ENCODE measurements around the gene SMIM11.

SMIM11 gene

DNA sequence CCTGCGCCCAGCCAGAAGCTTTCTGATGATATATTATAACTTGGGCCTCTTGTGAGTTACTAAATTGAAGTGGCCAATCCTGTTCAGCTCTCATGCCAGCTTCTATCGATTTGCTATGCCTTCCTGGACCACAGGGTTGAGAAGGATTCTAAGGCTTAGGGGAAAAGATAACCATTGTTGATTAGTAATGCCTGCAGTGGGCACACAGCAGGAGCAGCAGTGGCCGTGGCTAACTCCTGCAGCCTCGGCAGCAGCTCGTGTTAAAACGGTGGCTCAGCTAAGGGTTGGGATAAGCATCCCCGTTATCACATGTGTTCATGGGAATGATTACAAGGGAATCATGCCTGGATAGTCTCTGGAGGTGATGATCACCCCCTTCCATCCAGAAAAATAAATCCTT, 32.0 kb upstream of the SMIM11 start:
- Histone ChIP-seq H3K18ac (ENCODE audit: low read depth in 1 of 2, low read length in 2 of 2) (no peak overlapping the region), H3K23ac (ENCODE audit: low read length in 2 of 2) (no peak overlapping the region), H2BK120ac (ENCODE audit: low read depth, low read length) (no peak overlapping the region), H3K27me3 (ENCODE audit: control insufficient read depth in 1 of 2, insufficient read depth in 1 of 2, low read length in 2 of 2) (no peaks in the 10 kb centered on the region), H3K4me2 (ENCODE audit: low read length, poor library complexity, severe bottlenecking) (no peak overlapping the region), H2BK12ac (ENCODE audit: low read length in 2 of 2) (no peak overlapping the region), H3K4me3 (ENCODE audit: insufficient read depth in 1 of 2, low read depth in 1 of 2, low read length in 2 of 2) (no peak overlapping the region), H3K4ac (ENCODE audit: low read depth in 1 of 2, low read length in 2 of 2) (no peak overlapping the region), H4K8ac (ENCODE audit: low read length) (no peak overlapping the region), H2BK5ac (ENCODE audit: low read depth, low read length, poor library complexity, severe bottlenecking) (no peak overlapping the region), H2AK5ac (ENCODE audit: low read length, severe bottlenecking) (no peak overlapping the region), H4K91ac (ENCODE audit: low read length) (no peak overlapping the region), H2AFZ (ENCODE audit: low read depth, low read length) (no peak overlapping the region), H3K79me1 (replicated peaks; ENCODE audit: low read length, poor library complexity, severe bottlenecking) (no peaks in the 10 kb centered on the region), H2BK15ac (ENCODE audit: low read depth, poor library complexity, severe bottlenecking) (no peak overlapping the region), H3K9ac (ENCODE audit: low read length) (no peak overlapping the region), H3K9me3 (ENCODE audit: control insufficient read depth, low read length) (no peaks in the 10 kb centered on the region), H3K14ac (ENCODE audit: low read length in 2 of 2) (no peak overlapping the region), H3K36me3 (ENCODE audit: control insufficient read depth in 1 of 2, insufficient read depth in 2 of 2, low read depth in 1 of 2, low read length in 2 of 2) (no peaks in the 10 kb centered on the region), H3K4me1 (ENCODE audit: control insufficient read depth, insufficient read depth, low read depth, low read length) (peaks cover 18% of the 10 kb centered on the region), H3K27ac (ENCODE audit: low read length, poor library complexity, severe bottlenecking) (no peak overlapping the region)
- WGBS = 86% methylated on average over 6 of the region's 7 CpGs
- DNase-seq = no peak

DNA sequence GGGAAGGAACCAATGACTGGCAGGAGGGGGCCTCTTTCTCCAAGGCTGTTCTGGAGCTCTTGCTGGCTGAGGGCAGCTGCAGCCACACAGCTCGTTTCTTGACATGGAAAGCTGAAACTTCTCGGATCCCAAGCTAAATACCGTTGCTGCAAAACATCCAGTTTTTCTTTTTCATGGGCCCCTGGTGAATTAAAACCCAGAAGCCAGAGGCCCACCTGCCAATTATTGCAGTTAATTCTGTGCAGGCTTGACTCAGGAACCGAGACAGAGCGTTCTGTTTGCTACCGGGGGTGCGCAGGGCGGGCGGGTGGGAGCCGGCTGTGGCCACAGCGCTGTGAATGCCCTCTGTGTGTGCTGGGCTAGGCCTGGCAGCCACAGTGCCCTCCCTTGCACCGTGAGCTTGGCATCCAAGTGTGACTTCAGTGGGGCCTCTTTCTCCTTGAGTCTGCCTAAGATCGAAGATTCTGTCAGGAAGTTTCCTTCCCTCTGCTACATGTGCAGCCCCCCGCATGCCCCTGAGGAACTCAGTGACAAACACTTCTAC, 31.4 kb upstream of the SMIM11 start:
- H3K9ac ChIP-seq (ENCODE audit: low read length) = no peak overlapping the region
- H3K36me3 ChIP-seq (ENCODE audit: control insufficient read depth in 1 of 2, insufficient read depth in 2 of 2, low read depth in 1 of 2, low read length in 2 of 2) = no peaks in the 10 kb centered on the region
- no peak overlapping the region for H3K4me3 ChIP-seq (ENCODE audit: insufficient read depth in 1 of 2, low read depth in 1 of 2, low read length in 2 of 2)
- no peak overlapping the region for H2BK5ac ChIP-seq (ENCODE audit: low read depth, low read length, poor library complexity, severe bottlenecking)
- H3K27me3 ChIP-seq (ENCODE audit: control insufficient read depth in 1 of 2, insufficient read depth in 1 of 2, low read length in 2 of 2) = no peaks in the 10 kb centered on the region
- no peak overlapping the region for H2BK12ac ChIP-seq (ENCODE audit: low read length in 2 of 2)
- no peak overlapping the region for H2AK5ac ChIP-seq (ENCODE audit: low read length, severe bottlenecking)
- WGBS = 84% methylated on average over 14 of the region's 14 CpGs
- no peak overlapping the region for H2BK15ac ChIP-seq (ENCODE audit: low read depth, poor library complexity, severe bottlenecking)
- H4K91ac ChIP-seq (ENCODE audit: low read length) = no peak overlapping the region
- no peaks in the 10 kb centered on the region for H3K9me3 ChIP-seq (ENCODE audit: control insufficient read depth, low read length)
- no peak overlapping the region for H3K18ac ChIP-seq (ENCODE audit: low read depth in 1 of 2, low read length in 2 of 2)
- H4K8ac ChIP-seq (ENCODE audit: low read length) = no peak overlapping the region
- no peak overlapping the region for H2BK120ac ChIP-seq (ENCODE audit: low read depth, low read length)
- H2AFZ ChIP-seq (ENCODE audit: low read depth, low read length) = no peak overlapping the region
- H3K79me1 ChIP-seq (replicated peaks; ENCODE audit: low read length, poor library complexity, severe bottlenecking) = no peaks in the 10 kb centered on the region
- H3K27ac ChIP-seq (ENCODE audit: low read length, poor library complexity, severe bottlenecking) = no peak overlapping the region
- H3K14ac ChIP-seq (ENCODE audit: low read length in 2 of 2) = no peak overlapping the region
- H3K4ac ChIP-seq (ENCODE audit: low read depth in 1 of 2, low read length in 2 of 2) = no peak overlapping the region
- no peak overlapping the region for H3K4me2 ChIP-seq (ENCODE audit: low read length, poor library complexity, severe bottlenecking)
- DNase-seq = no peak
- no peak overlapping the region for H3K23ac ChIP-seq (ENCODE audit: low read length in 2 of 2)
- peaks cover 18% of the 10 kb centered on the region for H3K4me1 ChIP-seq (ENCODE audit: control insufficient read depth, insufficient read depth, low read depth, low read length)

DNA sequence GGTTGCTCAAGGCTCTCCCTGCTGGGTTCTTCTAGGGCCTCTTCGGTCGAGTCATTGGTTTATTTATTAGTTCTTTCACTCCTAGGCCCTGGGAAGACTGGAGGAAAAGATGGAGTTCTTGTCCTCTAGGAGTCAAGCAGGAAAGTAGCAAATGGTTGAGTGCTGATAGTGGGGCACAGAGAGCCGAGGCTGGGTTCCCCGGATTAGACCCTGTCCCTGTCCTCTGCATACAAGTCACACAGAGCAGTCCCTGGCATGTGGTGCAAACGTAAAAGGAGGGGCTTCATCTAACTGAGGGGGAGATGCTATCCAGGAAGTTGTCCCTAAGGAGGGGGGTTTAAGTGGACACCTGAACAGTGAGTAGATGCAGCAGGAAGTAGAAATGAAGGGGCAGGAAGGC, 30.7 kb upstream of the SMIM11 start:
- 77% methylated on average over 5 of the region's 5 CpGs for WGBS

DNA sequence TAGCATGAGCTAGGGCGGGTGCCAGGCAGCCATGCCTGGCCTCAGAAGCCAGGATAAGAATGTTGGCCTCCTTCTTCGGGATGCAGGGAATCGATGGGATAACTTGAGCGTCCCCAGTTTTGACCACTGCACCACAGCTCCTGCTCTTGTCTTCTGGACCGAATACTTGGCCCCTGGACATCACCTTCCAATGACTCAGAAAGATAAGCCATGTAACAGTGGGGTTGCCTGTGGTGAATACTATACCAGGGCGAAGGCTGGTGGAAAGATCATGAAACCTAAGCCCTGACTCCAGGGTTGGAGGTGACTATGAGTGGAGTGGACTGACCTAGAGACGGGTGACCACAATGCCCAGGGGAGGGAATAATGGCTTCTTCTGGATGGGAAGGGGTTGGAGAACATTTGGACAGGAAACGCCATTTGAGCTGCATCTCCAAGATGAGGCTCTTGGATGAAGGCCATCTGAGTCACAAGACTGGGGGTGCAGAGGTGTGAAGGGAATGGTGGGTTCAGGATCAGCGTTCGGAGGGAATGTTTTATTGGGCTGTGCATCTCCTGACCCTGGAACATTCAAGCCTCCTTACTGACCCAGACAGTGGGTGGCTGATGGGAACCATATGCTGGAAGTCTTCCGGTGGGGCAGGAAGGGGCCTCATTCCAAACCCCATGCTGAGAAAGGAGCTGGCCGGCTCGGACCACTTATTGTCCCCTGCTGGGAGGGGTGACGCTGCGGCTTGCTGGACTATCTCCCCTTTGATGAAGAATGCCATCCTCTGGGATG, 30.0 kb upstream of the SMIM11 start:
- Histone ChIP-seq H3K4ac (ENCODE audit: low read depth in 1 of 2, low read length in 2 of 2) (peak overlapping the region; percentile 54 to 55), H3K4me2 (ENCODE audit: low read length, poor library complexity, severe bottlenecking) (peak overlapping the region; percentile 46), H3K14ac (ENCODE audit: low read length in 2 of 2) (no peak overlapping the region), H2AK5ac (ENCODE audit: low read length, severe bottlenecking) (peak overlapping the region; percentile 33), H3K27me3 (ENCODE audit: control insufficient read depth in 1 of 2, insufficient read depth in 1 of 2, low read length in 2 of 2) (no peaks in the 10 kb centered on the region), H2BK12ac (ENCODE audit: low read length in 2 of 2) (peak overlapping the region; percentile 86 to 92), H2BK15ac (ENCODE audit: low read depth, poor library complexity, severe bottlenecking) (peak overlapping the region; percentile 89), H3K9me3 (ENCODE audit: control insufficient read depth, low read length) (no peaks in the 10 kb centered on the region), H2AFZ (ENCODE audit: low read depth, low read length) (no peak overlapping the region), H3K79me1 (replicated peaks; ENCODE audit: low read length, poor library complexity, severe bottlenecking) (no peaks in the 10 kb centered on the region), H4K91ac (ENCODE audit: low read length) (peak overlapping the region; percentile 97), H3K36me3 (ENCODE audit: control insufficient read depth in 1 of 2, insufficient read depth in 2 of 2, low read depth in 1 of 2, low read length in 2 of 2) (no peaks in the 10 kb centered on the region), H4K8ac (ENCODE audit: low read length) (peak overlapping the region; percentile 70), H3K18ac (ENCODE audit: low read depth in 1 of 2, low read length in 2 of 2) (peak overlapping the region; percentile 76 to 83), H2BK5ac (ENCODE audit: low read depth, low read length, poor library complexity, severe bottlenecking) (peak overlapping the region; percentile 49), H3K4me1 (ENCODE audit: control insufficient read depth, insufficient read depth, low read depth, low read length) (peaks cover 18% of the 10 kb centered on the region), H3K27ac (ENCODE audit: low read length, poor library complexity, severe bottlenecking) (no peak overlapping the region), H3K4me3 (ENCODE audit: insufficient read depth in 1 of 2, low read depth in 1 of 2, low read length in 2 of 2) (no peak overlapping the region), H3K9ac (ENCODE audit: low read length) (no peak overlapping the region), H3K23ac (ENCODE audit: low read length in 2 of 2) (no peak overlapping the region), H2BK120ac (ENCODE audit: low read depth, low read length) (peak overlapping the region; percentile 87)
- WGBS = 62% methylated on average over 14 of the region's 15 CpGs
- peak; percentile 30 for DNase-seq

More for the DNA sequence above, 30.7 kb upstream of the SMIM11 start:
- H3K4me1 ChIP-seq (ENCODE audit: control insufficient read depth, insufficient read depth, low read depth, low read length) = peaks cover 18% of the 10 kb centered on the region
- peak overlapping the region in 1 of 2 experiments; percentile 74 for H2BK12ac ChIP-seq (ENCODE audit: low read length in 2 of 2)
- H2BK120ac ChIP-seq (ENCODE audit: low read depth, low read length) = peak overlapping the region; percentile 2
- peak overlapping the region in 1 of 2 experiments; percentile 55 for H3K4ac ChIP-seq (ENCODE audit: low read depth in 1 of 2, low read length in 2 of 2)
- H4K8ac ChIP-seq (ENCODE audit: low read length) = peak overlapping the region; percentile 10
- no peaks in the 10 kb centered on the region for H3K36me3 ChIP-seq (ENCODE audit: control insufficient read depth in 1 of 2, insufficient read depth in 2 of 2, low read depth in 1 of 2, low read length in 2 of 2)
- H2AK5ac ChIP-seq (ENCODE audit: low read length, severe bottlenecking) = peak overlapping the region; percentile 33
- no peaks in the 10 kb centered on the region for H3K9me3 ChIP-seq (ENCODE audit: control insufficient read depth, low read length)
- H2BK15ac ChIP-seq (ENCODE audit: low read depth, poor library complexity, severe bottlenecking) = no peak overlapping the region
- no peak overlapping the region for H3K4me2 ChIP-seq (ENCODE audit: low read length, poor library complexity, severe bottlenecking)
- no peak overlapping the region for H3K9ac ChIP-seq (ENCODE audit: low read length)
- H3K27me3 ChIP-seq (ENCODE audit: control insufficient read depth in 1 of 2, insufficient read depth in 1 of 2, low read length in 2 of 2) = no peaks in the 10 kb centered on the region
- H3K4me3 ChIP-seq (ENCODE audit: insufficient read depth in 1 of 2, low read depth in 1 of 2, low read length in 2 of 2) = no peak overlapping the region
- no peak overlapping the region for H2AFZ ChIP-seq (ENCODE audit: low read depth, low read length)
- peak; percentile 38 for DNase-seq
- no peak overlapping the region for H3K14ac ChIP-seq (ENCODE audit: low read length in 2 of 2)
- H4K91ac ChIP-seq (ENCODE audit: low read length) = no peak overlapping the region
- H3K79me1 ChIP-seq (replicated peaks; ENCODE audit: low read length, poor library complexity, severe bottlenecking) = no peaks in the 10 kb centered on the region
- no peak overlapping the region for H2BK5ac ChIP-seq (ENCODE audit: low read depth, low read length, poor library complexity, severe bottlenecking)
- no peak overlapping the region for H3K23ac ChIP-seq (ENCODE audit: low read length in 2 of 2)
- H3K18ac ChIP-seq (ENCODE audit: low read depth in 1 of 2, low read length in 2 of 2) = peak overlapping the region; percentile 76 to 83
- H3K27ac ChIP-seq (ENCODE audit: low read length, poor library complexity, severe bottlenecking) = no peak overlapping the region
